Stomach (tissue), 9 donors: Measurements from ENCODE around the gene ELF5. TPM values are rescaled to one million over a fixed set of nuclear protein-coding genes. Genes with fewer than 3 reads are reported as not detected.

Experiments
- DNase-seq, 2 donors: peaks; one replicate each; pipeline versions ENCODE4 v3.0.0 to v3.0.0-alpha.2; 2013 to 2019
- H3K27ac ChIP-seq, 5 donors: fragments of 200-600 bp in 4 of 5; sonication (generic) in 4 of 5; one replicate each; pipeline ENCODE4 v1.5.1; 2013 to 2019; ENCODE audit warnings: mild to moderate bottlenecking in 1 of 5, moderate library complexity in 1 of 5
- H3K27me3 ChIP-seq, 3 donors: fragments of 200-600 bp; sonication (generic); one replicate each; pipeline ENCODE4 v1.5.1; 2017 to 2019; ENCODE audit warnings: mixed run types in 1 of 3
- H3K36me3 ChIP-seq, 4 donors: fragments of 200-600 bp; sonication (generic); 1 replicate in 3 of 4; 2 replicates in 1 of 4; pipeline ENCODE4 v1.5.1; 2016 to 2019
- H3K4me1 ChIP-seq, 4 donors: fragments of 200-600 bp; sonication (generic); one replicate each; pipeline ENCODE4 v1.5.1; 2016 to 2019
- H3K4me3 ChIP-seq, 4 donors: fragments of 200-600 bp; sonication (generic) in 3 of 4; one replicate each; pipeline ENCODE4 v1.5.1; 2016 to 2019; ENCODE audit warnings: mild to moderate bottlenecking in 1 of 4
- H3K9me3 ChIP-seq, 4 donors: fragments of 200-600 bp; sonication (generic); one replicate each; pipeline ENCODE4 v1.5.1; 2016 to 2019
- EP300 ChIP-seq: sonication (generic); formaldehyde crosslinking; IDR thresholded peaks from one replicate; pipeline ENCODE4 v1.6.1; 2017; ENCODE audit warnings: antibody characterized with exemption
- POLR2A ChIP-seq, 4 donors: fragments of 450-650 bp; IDR thresholded peaks; one replicate each; pipeline ENCODE4 v1.6.1; 2016; ENCODE audit warnings: antibody characterized with exemption in 4 of 4, control low read depth in 2 of 4, mild to moderate bottlenecking in 1 of 4, moderate library complexity in 1 of 4
- POLR2AphosphoS5 ChIP-seq, 3 donors: sonication (generic); formaldehyde crosslinking; IDR thresholded peaks; one replicate each; pipeline ENCODE4 v1.6.1; 2016; ENCODE audit warnings: antibody characterized with exemption in 3 of 3
- WGBS, 5 donors: extraction: QIAGEN DNeasy Blood & Tissue Kit in 3 of 5; methylation state at CpG; one replicate each; pipeline versions ENCODE4 v1.1.5 to v1.1.7; 2013 to 2018; 5-methylcytosine and 5-hydroxymethylcytosine counted together
- intact Hi-C: fragments of 100-400 bp; cut with DNase I; formaldehyde crosslinking; loops from one replicate; pipeline ENCODE4 v1.15.1; 2023; ENCODE audit warnings: low total_unique reads
- polyA plus RNA-seq, 3 donors: library from polyadenylated mRNA; stranded (reverse); fragments of 200-250 nt; gene quantifications; one replicate each; pipeline ENCODE4 v1.2.3, GENCODE V29; 2013
- total RNA-seq, 5 donors: library from RNA; depleted of rRNA; stranded (reverse); fragments of >200 nt; gene quantifications; one replicate each; pipeline versions ENCODE4 v1.1.0 to v1.2.3, GENCODE V29; 2014 to 2016
- TF ChIP-seq, protein P1 (sequence below), 7 experiments: fragments of 450-650 bp in 4 of 7; fragments of 200-600 bp in 3 of 7; sonication (generic) in 3 of 7; IDR thresholded peaks; one replicate each; pipeline ENCODE4 v1.5.1; 2016 to 2019; ENCODE audit warnings: antibody characterized with exemption in 7 of 7, control low read depth in 2 of 7, mild to moderate bottlenecking in 1 of 7
- donor health status: healthy with polysubstance abuse.
- donor health status: Bipolar disorder and iron deficiency.
- donor health status: healthy.

The ELF5 gene
- total and polyA plus RNA-seq, 8 donors, result 0.19 to 0.78 (median 0.55) TPM; not detected in 5

DNA sequence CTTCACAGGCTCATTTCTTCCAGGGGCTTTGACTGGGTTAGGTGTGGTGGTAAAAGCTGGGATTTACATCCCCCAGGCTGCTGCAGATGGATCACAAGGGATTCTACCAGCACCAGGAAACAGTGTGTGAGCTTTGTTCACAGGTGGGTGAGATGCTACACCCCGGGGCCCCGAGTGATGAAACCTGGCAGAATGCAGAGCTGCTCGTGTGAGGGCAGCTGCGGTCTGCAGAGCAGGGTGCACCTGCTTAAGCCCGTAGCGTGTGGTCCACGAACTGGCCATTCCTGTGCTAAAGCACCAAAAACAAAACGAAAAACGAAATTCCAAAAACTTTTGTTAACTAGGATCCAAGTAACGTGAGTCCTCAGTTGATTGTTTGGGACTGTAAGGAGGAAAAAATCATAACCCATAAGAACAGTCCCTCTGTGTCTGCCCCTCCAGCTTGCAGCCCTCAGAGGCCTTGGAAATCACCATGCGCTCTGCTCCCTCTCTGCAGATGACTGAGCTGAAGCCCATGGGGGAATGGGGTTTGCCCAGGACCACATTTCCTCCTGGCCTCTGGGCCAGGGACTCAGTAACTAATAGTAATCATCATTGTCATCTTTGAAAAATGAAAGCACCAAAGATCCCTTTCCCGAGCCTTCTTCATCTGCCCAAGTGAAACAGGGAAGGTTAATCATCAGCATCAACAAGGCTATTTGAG lies 24.6 kb downstream of the ELF5 start:
- intact Hi-C loops, result loop anchor here (10.0 kb wide), 1 partner anchor 114 kb away; no protein-coding TSS in a partner anchor
- TF ChIP-seq, protein P1, sequence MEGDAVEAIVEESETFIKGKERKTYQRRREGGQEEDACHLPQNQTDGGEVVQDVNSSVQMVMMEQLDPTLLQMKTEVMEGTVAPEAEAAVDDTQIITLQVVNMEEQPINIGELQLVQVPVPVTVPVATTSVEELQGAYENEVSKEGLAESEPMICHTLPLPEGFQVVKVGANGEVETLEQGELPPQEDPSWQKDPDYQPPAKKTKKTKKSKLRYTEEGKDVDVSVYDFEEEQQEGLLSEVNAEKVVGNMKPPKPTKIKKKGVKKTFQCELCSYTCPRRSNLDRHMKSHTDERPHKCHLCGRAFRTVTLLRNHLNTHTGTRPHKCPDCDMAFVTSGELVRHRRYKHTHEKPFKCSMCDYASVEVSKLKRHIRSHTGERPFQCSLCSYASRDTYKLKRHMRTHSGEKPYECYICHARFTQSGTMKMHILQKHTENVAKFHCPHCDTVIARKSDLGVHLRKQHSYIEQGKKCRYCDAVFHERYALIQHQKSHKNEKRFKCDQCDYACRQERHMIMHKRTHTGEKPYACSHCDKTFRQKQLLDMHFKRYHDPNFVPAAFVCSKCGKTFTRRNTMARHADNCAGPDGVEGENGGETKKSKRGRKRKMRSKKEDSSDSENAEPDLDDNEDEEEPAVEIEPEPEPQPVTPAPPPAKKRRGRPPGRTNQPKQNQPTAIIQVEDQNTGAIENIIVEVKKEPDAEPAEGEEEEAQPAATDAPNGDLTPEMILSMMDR (IDR thresholded peaks at IDR 0.05), result no peak
- TF ChIP-seq POLR2A (IDR thresholded peaks at IDR 0.05) (no peak), EP300 (no peak)
- DNase-seq, result no peak
- no peak overlapping the region for H3K4me3 ChIP-seq
- H3K4me1 ChIP-seq, result no peaks in the 10 kb centered on the region
- H3K27ac ChIP-seq, result no peak overlapping the region
- 86 to 91% (median 90%) methylated on average over 12 of the region's 12 CpGs for WGBS, 5 donors
- H3K27me3 ChIP-seq, result no peaks in the 10 kb centered on the region
- H3K36me3 ChIP-seq, result no peaks in the 10 kb centered on the region
- H3K9me3 ChIP-seq, result no peaks in the 10 kb centered on the region

DNA sequence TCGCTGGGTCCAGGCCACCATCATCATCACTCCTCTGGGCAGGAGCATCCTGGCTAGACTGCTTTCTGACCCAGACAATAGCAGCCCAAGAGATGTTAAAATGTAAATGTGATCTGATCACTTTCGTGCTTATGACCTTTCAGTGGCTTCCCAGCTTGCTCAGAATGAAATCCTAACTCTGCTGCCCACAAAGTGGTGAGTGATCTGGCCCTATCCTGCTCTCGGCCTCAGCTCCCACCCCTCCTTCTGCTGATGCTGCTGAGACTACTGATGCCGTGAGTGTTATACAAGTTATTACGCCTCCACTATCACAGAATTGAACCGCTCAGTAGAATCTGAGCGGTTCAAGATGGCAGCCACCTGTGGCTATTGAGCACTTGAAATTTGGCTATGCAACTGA lies 26.2 kb downstream of the ELF5 start:
- no peaks in the 10 kb centered on the region for H3K9me3 ChIP-seq
- no peaks in the 10 kb centered on the region for H3K36me3 ChIP-seq
- H3K27ac ChIP-seq, result no peak overlapping the region
- no peaks in the 10 kb centered on the region for H3K4me1 ChIP-seq
- no peak for DNase-seq
- WGBS, 5 donors, result 78 to 90% (median 84%) methylated on average over 7 of the region's 7 CpGs
- H3K4me3 ChIP-seq, result no peak overlapping the region
- no peaks in the 10 kb centered on the region for H3K27me3 ChIP-seq
- TF ChIP-seq POLR2AphosphoS5 (IDR thresholded peaks at IDR 0.05) (no peak), EP300 (no peak)
- intact Hi-C loops, result loop anchor here (10.0 kb wide), 1 partner anchor 113 kb away; no protein-coding TSS in a partner anchor

DNA sequence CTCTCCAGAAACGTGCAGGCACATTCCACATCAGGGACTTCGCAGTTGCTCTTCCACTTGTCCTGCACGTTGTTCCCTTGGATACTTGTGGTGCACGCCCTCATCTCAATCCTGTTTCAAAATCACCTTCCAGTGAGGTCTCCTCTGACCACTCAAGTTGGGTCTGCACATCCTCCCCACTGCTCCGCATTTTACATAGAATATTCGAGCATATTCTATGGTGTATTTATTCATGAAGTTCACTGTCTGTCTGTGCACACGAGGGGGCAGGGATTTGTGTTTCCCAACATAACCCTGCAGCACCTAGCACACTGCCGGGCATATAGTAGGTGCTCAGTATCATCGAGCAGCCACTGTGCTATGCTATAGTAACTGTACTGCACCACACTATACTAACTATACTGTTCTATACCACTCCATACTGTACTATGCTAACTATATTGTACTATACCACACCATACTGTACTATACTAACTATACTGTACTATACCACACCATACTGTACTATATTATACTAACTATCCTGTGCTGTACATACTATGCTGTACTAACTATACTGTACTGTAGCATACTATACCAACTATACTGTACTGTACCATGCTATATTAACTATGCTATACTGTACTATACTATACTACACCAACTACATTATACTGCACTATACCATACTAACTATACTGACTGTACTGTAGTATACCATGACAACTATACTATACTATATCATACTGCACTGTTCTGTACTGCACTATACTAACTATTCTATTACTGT lies 30.3 kb downstream of the ELF5 start:
- 82 to 93% (median 86%) methylated on average over 9 of the region's 9 CpGs for WGBS, 5 donors
- no peak overlapping the region for H3K27ac ChIP-seq
- intact Hi-C loops, result loop anchor here (10.0 kb wide), 1 partner anchor 108 kb away; no protein-coding TSS in a partner anchor

DNA sequence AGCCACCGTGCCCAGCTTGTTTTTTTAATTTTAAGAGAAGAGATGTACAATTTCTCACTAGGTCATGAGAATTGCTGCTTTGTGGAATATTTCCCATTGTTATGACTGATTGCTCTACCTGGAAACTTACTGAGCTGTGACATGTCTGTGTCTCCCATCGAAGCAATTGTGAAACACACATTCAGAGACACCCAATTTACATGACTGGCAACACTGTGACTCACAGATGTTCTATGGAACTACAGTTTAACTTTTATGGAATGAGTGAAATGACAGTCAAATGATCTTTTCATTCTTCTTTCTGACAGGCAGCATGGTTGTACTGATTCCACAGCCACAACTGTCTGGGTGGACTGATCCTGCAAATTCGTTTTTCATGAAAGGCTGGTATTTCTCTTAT lies 32.3 kb downstream of the ELF5 start:
- no peaks in the 10 kb centered on the region for H3K27me3 ChIP-seq
- no peak for TF ChIP-seq EP300
- no peak for TF ChIP-seq POLR2AphosphoS5 (IDR thresholded peaks at IDR 0.05)
- no peak for TF ChIP-seq POLR2A (IDR thresholded peaks at IDR 0.05)
- TF ChIP-seq, protein P1 (IDR thresholded peaks at IDR 0.05), result no peak
- DNase-seq, result no peak
- no peaks in the 10 kb centered on the region for H3K36me3 ChIP-seq
- no peak overlapping the region for H3K4me3 ChIP-seq
- 62 to 83% (median 75%) methylated on average over 3 of the region's 3 CpGs for WGBS, 5 donors
- H3K9me3 ChIP-seq, result no peaks in the 10 kb centered on the region
- H3K27ac ChIP-seq, result no peak overlapping the region
- H3K4me1 ChIP-seq, result no peaks in the 10 kb centered on the region
- intact Hi-C loops, result loop anchor here (10.0 kb wide), 1 partner anchor 107 kb away; no protein-coding TSS in a partner anchor

More for the DNA sequence above, 30.3 kb downstream of the ELF5 start:
- H3K4me1 ChIP-seq, result no peaks in the 10 kb centered on the region
- H3K36me3 ChIP-seq, result no peaks in the 10 kb centered on the region
- H3K27me3 ChIP-seq, result no peaks in the 10 kb centered on the region
- no peak for DNase-seq
- no peak overlapping the region for H3K4me3 ChIP-seq
- no peak for TF ChIP-seq POLR2A (IDR thresholded peaks at IDR 0.05)
- TF ChIP-seq EP300, result no peak
- TF ChIP-seq, protein P1 (IDR thresholded peaks at IDR 0.05), result no peak
- no peak for TF ChIP-seq POLR2AphosphoS5 (IDR thresholded peaks at IDR 0.05)
- no peaks in the 10 kb centered on the region for H3K9me3 ChIP-seq
